Measurements from ENCODE around the gene C3orf52.

The C3orf52 gene

GRCh38 chr3:112074006-112074405 is 12.2 kb upstream of the C3orf52 start:
- TF ChIP-seq JUND (IDR thresholded peaks at IDR 0.05; ENCODE audit: low read depth): no peak
- in situ Hi-C loops (cut with HindIII; ENCODE audit: low pct_unique_long_range_greater_than_20kb, low sequenced_read_pairs): no loop called here
- DNase-seq (ENCODE audit: low read depth in 1 of 2, low spot score in 1 of 2): no peak

GRCh38 chr3:112074616-112075497 is 11.3 kb upstream of the C3orf52 start:
- peak in 1 of 2 experiments; percentile 45 for DNase-seq (ENCODE audit: low read depth in 1 of 2, low spot score in 1 of 2)
- TF ChIP-seq JUND (IDR thresholded peaks at IDR 0.05; ENCODE audit: low read depth): no peak

DNA sequence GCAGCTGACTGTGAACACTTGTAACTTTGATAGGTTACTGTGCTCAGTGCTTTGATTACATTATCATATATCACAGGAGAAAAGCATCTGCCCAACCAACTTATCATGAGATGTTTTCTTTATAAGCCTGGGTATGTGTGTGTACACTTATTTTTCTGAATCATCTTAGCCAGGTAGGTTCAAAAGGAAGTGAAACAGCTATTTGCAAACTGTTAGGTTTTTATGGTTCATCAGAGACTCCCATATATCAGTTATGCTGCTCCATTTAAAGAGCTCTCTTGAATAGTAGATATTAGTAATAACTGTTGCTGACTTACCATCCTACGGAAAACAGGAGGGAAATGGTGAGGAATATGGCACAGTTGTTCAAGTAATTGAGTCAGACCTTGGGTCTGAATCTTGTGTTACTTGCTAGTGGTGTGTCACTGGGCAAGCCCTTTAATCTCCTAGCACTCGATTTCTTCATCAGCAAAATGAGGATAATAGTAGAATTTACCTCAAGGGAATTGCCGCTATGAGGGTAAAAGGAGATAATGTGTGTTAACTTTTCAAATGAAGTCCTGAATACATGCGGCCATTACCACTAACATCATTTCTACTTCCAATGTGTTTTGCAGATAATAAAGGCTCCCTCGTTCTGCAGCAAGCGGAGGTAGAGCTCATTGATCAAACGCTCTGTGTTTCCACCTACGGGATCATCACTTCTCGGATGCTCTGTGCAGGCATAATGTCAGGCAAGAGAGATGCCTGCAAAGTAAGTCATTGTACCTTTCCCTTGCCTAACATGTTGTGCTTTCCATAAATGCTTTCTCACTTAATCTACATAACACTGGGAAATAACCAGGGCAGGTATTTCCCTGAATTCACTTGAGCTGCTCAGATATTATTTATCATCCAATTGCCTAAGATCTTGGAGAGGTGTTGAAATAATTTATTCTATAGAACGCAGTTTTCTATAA is 7.8 kb upstream of the C3orf52 start:
- TF ChIP-seq JUND (IDR thresholded peaks at IDR 0.05; ENCODE audit: low read depth): no peak
- in situ Hi-C loops (cut with HindIII; ENCODE audit: low pct_unique_long_range_greater_than_20kb, low sequenced_read_pairs): no loop called here
- no peak for DNase-seq (ENCODE audit: low read depth in 1 of 2, low spot score in 1 of 2)

More at GRCh38 chr3:112074616-112075497, 11.3 kb upstream of the C3orf52 start:
- in situ Hi-C loops (cut with HindIII; ENCODE audit: low pct_unique_long_range_greater_than_20kb, low sequenced_read_pairs): no loop called here

DNA sequence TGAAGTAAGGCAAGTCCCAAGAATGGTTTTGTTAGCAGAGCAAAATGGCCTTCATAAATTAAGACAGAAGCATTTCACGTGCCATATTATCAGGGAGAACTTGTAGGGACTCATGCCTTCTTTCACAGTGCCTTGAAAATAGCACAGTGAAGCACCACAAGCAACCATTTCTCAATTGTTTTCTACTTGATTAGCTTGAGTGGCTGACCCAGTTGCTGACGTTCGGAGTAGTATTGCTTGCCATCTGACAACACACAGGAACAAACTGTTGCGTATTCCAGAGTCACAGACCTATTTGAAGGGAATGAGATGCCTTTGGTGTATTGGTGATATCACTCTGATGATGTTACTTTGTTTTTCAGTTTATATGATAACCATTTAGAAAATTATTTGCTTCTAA is 3.0 kb upstream of the C3orf52 start:
- TF ChIP-seq JUND (IDR thresholded peaks at IDR 0.05; ENCODE audit: low read depth): no peak
- no peak for DNase-seq (ENCODE audit: low read depth in 1 of 2, low spot score in 1 of 2)
- in situ Hi-C loops (cut with HindIII; ENCODE audit: low pct_unique_long_range_greater_than_20kb, low sequenced_read_pairs): no loop called here

- DNase-seq (ENCODE audit: low read depth in 1 of 2, low spot score in 1 of 2): no peak
- in situ Hi-C loops (cut with HindIII; ENCODE audit: low pct_unique_long_range_greater_than_20kb, low sequenced_read_pairs): no loop called here
- no peak for TF ChIP-seq JUND (IDR thresholded peaks at IDR 0.05; ENCODE audit: low read depth)
These were observed 1.0 kb upstream of the C3orf52 start for GRCh38 chr3:112084980-112085705.

DNA sequence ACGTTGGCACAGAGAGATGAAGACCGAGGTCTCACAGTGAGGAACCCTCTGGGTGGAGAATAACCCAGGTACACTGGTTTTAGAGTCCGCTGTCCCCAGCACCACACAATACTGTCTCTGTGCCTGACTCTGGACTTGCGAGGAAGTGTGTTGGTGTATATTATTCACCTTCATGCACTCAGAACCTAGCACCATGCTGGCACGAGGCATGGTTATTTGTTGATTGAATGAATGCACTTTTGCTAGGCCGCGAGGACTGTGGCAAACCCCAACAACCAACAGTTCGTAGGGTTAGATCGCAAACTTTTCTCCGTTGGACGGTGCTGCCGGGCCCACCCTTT is 484 bp upstream of the C3orf52 start:
- TF ChIP-seq JUND (IDR thresholded peaks at IDR 0.05; ENCODE audit: low read depth): no peak
- in situ Hi-C loops (cut with HindIII; ENCODE audit: low pct_unique_long_range_greater_than_20kb, low sequenced_read_pairs): no loop called here
- DNase-seq (ENCODE audit: low read depth in 1 of 2, low spot score in 1 of 2): no peak

GRCh38 chr3:112086875-112087524 is 811 bp downstream of the C3orf52 start:
- no peak for DNase-seq (ENCODE audit: low read depth in 1 of 2, low spot score in 1 of 2)
- in situ Hi-C loops (cut with HindIII; ENCODE audit: low pct_unique_long_range_greater_than_20kb, low sequenced_read_pairs): no loop called here
- no peak for TF ChIP-seq JUND (IDR thresholded peaks at IDR 0.05; ENCODE audit: low read depth)

- no peak for TF ChIP-seq JUND (IDR thresholded peaks at IDR 0.05; ENCODE audit: low read depth)
- in situ Hi-C loops (cut with HindIII; ENCODE audit: low pct_unique_long_range_greater_than_20kb, low sequenced_read_pairs): no loop called here
- DNase-seq (ENCODE audit: low read depth in 1 of 2, low spot score in 1 of 2): no peak
These were observed 1.6 kb downstream of the C3orf52 start for GRCh38 chr3:112087746-112088145.

- in situ Hi-C loops (cut with HindIII; ENCODE audit: low pct_unique_long_range_greater_than_20kb, low sequenced_read_pairs): no loop called here
- no peak for DNase-seq (ENCODE audit: low read depth in 1 of 2, low spot score in 1 of 2)
- TF ChIP-seq JUND (IDR thresholded peaks at IDR 0.05; ENCODE audit: low read depth): no peak
These were observed 2.8 kb downstream of the C3orf52 start for GRCh38 chr3:112088944-112089343.

DNA sequence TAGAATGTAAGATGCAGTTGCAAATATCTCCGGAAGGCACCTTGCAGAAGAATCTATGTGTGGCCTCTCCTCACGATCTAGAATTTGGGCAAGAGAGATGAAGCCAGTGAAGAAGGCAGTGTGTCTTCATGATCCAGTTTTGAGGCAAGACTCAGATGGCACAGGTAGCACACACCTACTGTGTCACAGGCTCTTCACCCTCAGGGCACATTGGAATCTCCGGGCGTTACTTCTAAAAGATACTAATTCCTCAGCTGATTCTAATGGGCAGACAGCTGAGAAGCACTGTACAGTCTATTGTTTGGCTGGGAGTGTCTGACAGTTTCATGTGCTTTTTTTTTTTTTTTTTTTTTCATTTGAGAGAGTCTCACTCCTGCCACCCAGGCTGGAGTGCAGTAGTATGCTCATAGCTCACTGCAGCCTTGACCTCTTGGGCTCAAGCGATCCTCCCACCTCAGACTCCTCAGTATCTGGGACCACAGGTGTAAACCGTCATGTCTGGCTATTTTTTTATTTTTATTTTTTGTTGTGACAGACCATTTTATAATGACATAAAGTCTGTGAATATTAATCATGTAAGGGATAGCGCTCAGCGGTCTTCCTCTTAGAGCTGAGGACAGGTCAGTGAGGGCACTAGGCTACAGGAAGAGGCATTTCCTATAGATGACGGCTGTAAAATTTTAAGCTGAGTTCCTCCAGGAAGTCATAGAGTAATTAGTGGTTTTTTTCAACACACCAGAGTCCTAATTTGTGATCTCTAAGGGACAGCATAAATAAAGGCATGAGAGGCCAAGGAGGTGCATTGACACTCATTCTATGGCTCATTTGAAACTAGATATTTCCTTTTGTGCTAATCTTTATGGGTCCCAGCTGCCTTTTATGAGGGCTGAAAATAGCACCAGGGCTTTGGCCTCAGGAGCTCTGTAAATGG is 4.0 kb downstream of the C3orf52 start:
- no peak for DNase-seq (ENCODE audit: low read depth in 1 of 2, low spot score in 1 of 2)
- TF ChIP-seq JUND (IDR thresholded peaks at IDR 0.05; ENCODE audit: low read depth): no peak
- in situ Hi-C loops (cut with HindIII; ENCODE audit: low pct_unique_long_range_greater_than_20kb, low sequenced_read_pairs): no loop called here
